Activated naive CD4-positive, alpha-beta T cell treated with anti-CD3 and anti-CD28 coated beads for 36 hours (primary cell): Measurements from ENCODE around the gene ATP2A1. TPM values are rescaled to one million over a fixed set of nuclear protein-coding genes. Genes with fewer than 3 reads are reported as not detected.

Experiments
- CTCF ChIA-PET: fragments of 350-600 bp; sonication (Branson Sonifier 250); formaldehyde crosslinking; loops from one replicate; lab custom pipeline; 2021; ENCODE audit warnings: antibody characterized with exemption; lab: Charles Lee
- DNase-seq: peaks from one replicate; pipeline ENCODE4 v3.0.0-alpha.2; 2020
- H3K27ac Mint-ChIP-seq: one replicate; pipeline ENCODE4 v1.8.0; 2021; ENCODE audit warnings: mild to moderate bottlenecking, mixed read lengths
- H3K27me3 Mint-ChIP-seq: one replicate; pipeline ENCODE4 v1.8.0; 2021; ENCODE audit warnings: low read depth, mixed read lengths
- H3K36me3 Mint-ChIP-seq: one replicate; pipeline ENCODE4 v1.8.0; 2021; ENCODE audit warnings: low read depth, mixed read lengths
- H3K4me1 Mint-ChIP-seq: one replicate; pipeline ENCODE4 v1.8.0; 2021; ENCODE audit warnings: low read depth, mixed read lengths
- H3K4me3 Mint-ChIP-seq: one replicate; pipeline ENCODE4 v1.8.0; 2021; ENCODE audit warnings: mild to moderate bottlenecking, moderate library complexity, mixed read lengths
- H3K9me3 Mint-ChIP-seq: one replicate; pipeline ENCODE4 v1.8.0; 2021; ENCODE audit warnings: mixed read lengths
- intact Hi-C: fragments of 100-400 bp; cut with micrococcal nuclease; formaldehyde crosslinking; loops from one replicate; pipeline ENCODE4 v1.15.1; 2023
- total RNA-seq, 2 experiments: library from RNA; stranded (reverse); gene quantifications; one replicate each; pipeline ENCODE4 v1.2.3, GENCODE V29; 2021

ATP2A1 gene
- total RNA-seq, 2 experiments from 2014 or later = 4.2 to 5.3 TPM

DNA sequence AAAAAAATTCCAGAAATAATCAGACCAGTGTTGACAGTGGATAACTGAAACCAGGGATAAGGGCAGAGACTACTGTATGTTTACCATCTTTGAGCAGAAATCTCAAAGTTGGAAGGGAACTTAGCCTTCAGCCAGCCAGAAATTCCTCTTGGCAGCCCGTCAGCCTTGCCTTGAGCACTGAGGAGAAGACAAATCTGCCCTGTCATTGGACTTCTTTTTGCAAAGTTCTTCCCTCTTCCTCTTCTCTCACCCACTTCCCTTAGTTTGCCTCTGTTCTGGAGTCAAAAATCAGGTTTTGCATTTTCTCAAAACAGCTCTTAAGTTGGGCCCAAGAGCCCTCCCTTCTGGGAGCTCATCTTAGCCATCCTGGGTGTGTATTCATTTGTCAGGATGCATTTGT, 38.4 kb upstream of the ATP2A1 start:
- Mint-ChIP-seq H3K36me3 (peaks cover 41% of the 10 kb centered on the region), H3K4me3 (no peak overlapping the region), H3K4me1 (peaks cover 30% of the 10 kb centered on the region), H3K27me3 (no peaks in the 10 kb centered on the region), H3K27ac (peak overlapping the region; percentile 70), H3K9me3 (no peaks in the 10 kb centered on the region)
- intact Hi-C loops = no loop called here
- CTCF ChIA-PET = no interaction called here
- no peak for DNase-seq

DNA sequence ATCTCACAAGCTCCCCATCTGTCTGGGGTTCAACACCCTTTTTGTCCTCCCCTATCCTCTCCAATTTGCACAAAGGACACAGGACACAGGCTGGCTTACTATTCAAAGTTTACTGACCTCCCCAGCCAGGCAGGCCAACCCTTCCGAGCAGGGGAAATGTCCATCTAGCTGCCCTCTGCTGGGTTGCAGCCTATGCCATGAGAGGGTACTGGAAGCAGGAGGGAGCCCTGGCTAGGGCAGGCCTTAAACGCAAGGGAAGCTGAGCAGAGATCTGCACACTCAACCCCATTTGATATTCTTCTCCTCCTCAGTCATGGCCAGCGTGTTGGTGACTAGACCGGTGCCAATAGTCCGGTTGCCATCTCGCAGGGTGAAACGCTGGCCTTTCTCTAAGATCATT, 35.6 kb upstream of the ATP2A1 start:
- Mint-ChIP-seq H3K9me3 (no peaks in the 10 kb centered on the region), H3K27ac (peak overlapping the region; percentile 68), H3K36me3 (peaks cover 35% of the 10 kb centered on the region), H3K4me1 (peaks cover 32% of the 10 kb centered on the region), H3K4me3 (no peak overlapping the region), H3K27me3 (no peaks in the 10 kb centered on the region)
- CTCF ChIA-PET = interaction anchor here (0.6 to 1.2 kb wide), 4 partner anchors 12 to 103 kb away, joined by 3 to 4 read pairs (median 3); no protein-coding TSS in a partner anchor
- no peak for DNase-seq
- intact Hi-C loops = no loop called here

DNA sequence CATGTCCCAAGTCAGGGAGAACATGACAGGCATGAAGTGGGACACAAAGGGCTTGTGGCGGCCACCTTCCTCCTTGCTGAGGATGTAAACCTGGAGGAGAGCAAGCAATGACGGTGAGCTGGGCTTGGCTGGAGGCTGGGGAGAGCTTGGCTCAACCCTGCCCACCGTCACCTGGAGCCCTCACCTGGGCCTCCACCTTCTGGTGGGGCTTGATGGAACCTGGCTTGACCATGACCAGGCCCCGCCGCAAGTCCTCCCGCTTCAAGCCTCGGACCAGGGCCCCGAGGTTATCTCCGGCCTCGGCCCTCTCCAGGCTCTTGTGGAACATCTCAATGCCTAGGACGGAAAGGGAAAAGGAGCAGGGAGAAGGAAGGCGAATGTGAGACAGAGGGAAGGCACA, 34.5 kb upstream of the ATP2A1 start:
- Mint-ChIP-seq H3K27me3 (no peaks in the 10 kb centered on the region), H3K36me3 (peaks cover 27% of the 10 kb centered on the region), H3K27ac (no peak overlapping the region), H3K4me1 (peaks cover 26% of the 10 kb centered on the region), H3K4me3 (no peak overlapping the region), H3K9me3 (no peaks in the 10 kb centered on the region)
- DNase-seq = no peak
- CTCF ChIA-PET = no interaction called here
- intact Hi-C loops = no loop called here

DNA sequence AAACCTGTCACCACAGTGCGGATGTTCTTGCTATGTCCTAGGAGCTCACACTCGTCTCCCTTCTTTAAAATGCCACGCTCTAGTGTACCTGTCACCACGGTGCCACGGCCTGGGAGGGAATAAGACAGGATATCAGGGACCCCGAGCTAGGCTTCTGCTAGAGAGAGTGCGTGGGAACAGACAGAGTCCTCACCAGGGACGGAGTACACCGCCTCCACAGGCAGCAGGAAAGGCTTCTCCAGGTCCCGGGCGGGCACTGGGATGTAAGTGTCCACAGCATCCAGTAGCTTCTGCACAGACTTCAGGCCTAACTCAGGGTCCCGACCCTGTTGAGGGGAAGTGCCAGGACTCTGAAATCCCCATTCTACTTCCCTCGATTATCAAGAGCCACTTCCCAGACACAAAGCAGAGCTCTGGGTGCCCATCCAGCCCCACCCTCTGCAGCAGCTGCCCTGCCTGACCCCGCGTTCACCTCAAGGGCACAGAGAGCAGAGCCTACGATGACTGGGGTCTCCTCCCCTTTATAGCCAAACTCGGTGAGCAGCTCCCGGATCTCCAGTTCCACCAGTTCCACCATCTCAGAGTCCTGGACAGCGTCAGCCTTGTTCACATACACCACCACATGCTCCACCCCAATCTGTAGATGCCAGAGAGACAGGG, 33.9 kb upstream of the ATP2A1 start:
- peaks cover 27% of the 10 kb centered on the region for H3K36me3 Mint-ChIP-seq
- intact Hi-C loops = no loop called here
- no peak for DNase-seq
- no peaks in the 10 kb centered on the region for H3K27me3 Mint-ChIP-seq
- no peaks in the 10 kb centered on the region for H3K9me3 Mint-ChIP-seq
- CTCF ChIA-PET = interaction anchor here (0.9 to 1.0 kb wide), 2 partner anchors 17 to 101 kb away, joined by 3 to 4 read pairs; no protein-coding TSS in a partner anchor
- H3K27ac Mint-ChIP-seq = no peak overlapping the region
- peaks cover 28% of the 10 kb centered on the region for H3K4me1 Mint-ChIP-seq
- peak overlapping the region; percentile 98 for H3K4me3 Mint-ChIP-seq

DNA sequence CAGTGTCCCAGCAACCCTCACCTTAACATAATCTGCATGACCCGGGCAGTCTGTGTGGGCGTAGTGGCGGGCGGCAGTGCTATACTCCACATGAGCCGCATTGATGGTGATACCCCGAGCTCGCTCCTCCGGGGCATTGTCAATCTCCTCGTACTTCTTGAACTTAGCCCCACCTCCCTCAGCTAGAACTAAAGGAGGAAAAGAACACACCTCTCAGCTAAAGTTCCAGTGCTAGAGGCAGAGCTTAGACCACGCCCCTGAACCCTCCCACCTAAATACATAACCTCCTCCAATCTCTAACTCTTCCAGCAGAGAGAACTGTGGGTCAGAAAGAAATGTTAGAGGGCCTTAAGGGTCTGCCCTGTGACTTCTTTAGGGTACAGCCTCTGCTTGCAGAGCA, 33.0 kb upstream of the ATP2A1 start:
- peak overlapping the region; percentile 96 for H3K27ac Mint-ChIP-seq
- H3K36me3 Mint-ChIP-seq = peaks cover 25% of the 10 kb centered on the region
- no peaks in the 10 kb centered on the region for H3K9me3 Mint-ChIP-seq
- intact Hi-C loops = no loop called here
- peak; percentile 22 for DNase-seq
- CTCF ChIA-PET = interaction anchor here (0.9 to 1.0 kb wide), 2 partner anchors 18 to 100 kb away, joined by 3 to 4 read pairs; no protein-coding TSS in a partner anchor
- peak overlapping the region; percentile 98 for H3K4me3 Mint-ChIP-seq
- peaks cover 28% of the 10 kb centered on the region for H3K4me1 Mint-ChIP-seq
- H3K27me3 Mint-ChIP-seq = no peaks in the 10 kb centered on the region

DNA sequence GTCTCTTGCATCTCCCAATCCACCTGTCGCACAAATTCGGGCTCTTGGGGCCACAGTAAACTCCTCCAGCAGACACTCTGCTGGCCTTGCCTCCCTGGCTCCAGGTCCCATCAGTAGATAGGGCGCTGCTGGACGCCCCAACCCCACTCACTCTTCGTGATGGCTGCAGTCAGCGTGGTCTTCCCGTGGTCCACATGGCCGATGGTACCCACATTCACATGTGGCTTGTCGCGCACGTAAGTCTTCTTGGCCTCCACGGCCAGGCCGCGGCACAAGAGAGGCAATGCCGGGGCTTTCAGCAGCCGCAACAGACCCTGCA, 32.6 kb upstream of the ATP2A1 start:
- Mint-ChIP-seq H3K9me3 (no peaks in the 10 kb centered on the region), H3K36me3 (peaks cover 25% of the 10 kb centered on the region), H3K4me3 (peak overlapping the region; percentile 98), H3K27me3 (no peaks in the 10 kb centered on the region), H3K27ac (peak overlapping the region; percentile 96), H3K4me1 (peaks cover 28% of the 10 kb centered on the region)
- no peak for DNase-seq
- intact Hi-C loops = loop anchor here (1.0 to 2.0 kb wide), 5 partner anchors 18 to 105 kb away; partner anchors contain the start of genes ATP2A1, NFATC2IP, RABEP2 and SH2B1
- CTCF ChIA-PET = interaction anchor here (1.0 to 1.9 kb wide), 4 partner anchors 14 to 19 kb away, joined by 3 to 5 read pairs (median 4); no protein-coding TSS in a partner anchor

DNA sequence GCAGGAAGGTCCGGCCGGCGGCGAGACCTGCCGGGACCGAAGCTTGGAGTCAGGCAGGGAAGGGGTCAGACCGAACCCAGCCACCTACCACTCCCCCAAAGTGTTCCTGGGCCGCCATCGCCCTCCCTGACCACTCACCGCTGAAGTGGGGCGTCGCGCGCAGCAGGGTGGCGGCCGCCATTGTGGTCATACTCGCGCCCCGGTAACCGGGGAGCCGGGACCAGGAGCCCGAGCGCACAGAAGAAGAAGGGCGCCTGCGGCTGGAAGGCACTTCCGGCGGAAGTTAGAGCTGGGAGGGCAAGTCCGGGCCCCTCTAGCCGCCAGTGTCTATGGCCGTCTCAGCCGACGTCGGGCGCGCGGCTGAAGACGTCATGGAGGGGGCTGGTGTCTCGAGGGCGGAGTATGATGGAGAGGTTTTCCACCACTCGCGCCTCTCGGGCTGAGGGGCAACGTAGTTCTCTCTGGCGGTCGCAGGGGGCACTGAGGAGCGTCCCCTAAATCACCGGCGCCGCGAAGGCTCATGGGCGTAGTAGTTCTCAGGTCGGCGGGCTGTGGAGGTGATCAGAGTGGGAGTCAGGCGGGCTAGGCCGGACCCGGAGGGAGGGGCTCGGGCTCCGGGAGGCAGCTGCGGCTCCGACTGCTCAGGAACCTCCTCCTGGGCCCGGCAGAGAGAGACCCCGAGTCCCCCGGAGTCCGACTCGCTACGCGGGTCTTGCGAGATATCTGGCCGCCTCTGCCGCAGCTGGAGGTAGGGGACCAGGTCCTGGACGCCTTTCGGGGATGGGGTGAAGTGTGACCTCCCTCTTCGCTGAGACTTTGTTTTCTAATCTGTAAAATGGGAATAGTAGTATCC, 32.0 kb upstream of the ATP2A1 start, which contains the start of gene TUFM:
TUFM (minus strand) TSS at position 269 of the 853 bp plus-strand sequence; CDS start at position 190, 79 bp downstream.
- H3K27me3 Mint-ChIP-seq = no peaks in the 10 kb centered on the region
- H3K36me3 Mint-ChIP-seq = peaks cover 22% of the 10 kb centered on the region
- CTCF ChIA-PET = interaction anchor here (0.6 to 4.5 kb wide), 7 partner anchors 10 to 99 kb away, joined by 3 to 17 read pairs (median 5); no protein-coding TSS in a partner anchor
- H3K4me1 Mint-ChIP-seq = peaks cover 28% of the 10 kb centered on the region
- peak within 1 kb of the TSS; percentile 98 for H3K4me3 Mint-ChIP-seq
- H3K9me3 Mint-ChIP-seq = no peaks in the 10 kb centered on the region
- DNase-seq = peak; percentile 98
- peak within 1 kb of the TSS; percentile 96 for H3K27ac Mint-ChIP-seq
- intact Hi-C loops = loop anchor here (1.0 to 2.0 kb wide), 5 partner anchors 17 to 104 kb away; partner anchors contain the start of genes ATP2A1, NFATC2IP, RABEP2 and SH2B1

DNA sequence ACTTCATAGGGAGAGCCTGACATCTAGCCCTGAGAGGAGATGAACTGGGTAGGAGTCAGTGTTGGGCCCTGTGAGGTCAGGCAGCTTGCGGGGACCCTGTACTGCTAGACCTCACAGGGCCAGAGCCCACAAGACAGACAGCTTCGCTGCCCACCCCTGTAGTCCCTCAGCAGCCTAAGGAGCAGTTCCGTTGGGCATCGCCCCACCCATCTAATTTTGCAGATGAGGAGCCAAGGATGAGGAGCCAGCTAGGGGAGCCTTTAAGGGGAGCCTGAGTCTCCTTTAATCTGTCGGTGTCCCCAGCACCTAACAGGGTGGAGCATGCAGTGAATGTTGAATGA, 31.4 kb upstream of the ATP2A1 start:
- CTCF ChIA-PET = interaction anchor here (0.6 to 4.5 kb wide), 8 partner anchors 10 to 99 kb away, joined by 3 to 17 read pairs (median 4); no protein-coding TSS in a partner anchor
- no peak for DNase-seq
- Mint-ChIP-seq H3K4me1 (peaks cover 28% of the 10 kb centered on the region), H3K27me3 (no peaks in the 10 kb centered on the region), H3K27ac (peak overlapping the region; percentile 96), H3K4me3 (peak overlapping the region; percentile 98), H3K36me3 (peaks cover 22% of the 10 kb centered on the region), H3K9me3 (no peaks in the 10 kb centered on the region)
- intact Hi-C loops = loop anchor here (1.0 to 2.0 kb wide), 5 partner anchors 16 to 103 kb away; partner anchors contain the start of genes ATP2A1, NFATC2IP, RABEP2 and SH2B1

DNA sequence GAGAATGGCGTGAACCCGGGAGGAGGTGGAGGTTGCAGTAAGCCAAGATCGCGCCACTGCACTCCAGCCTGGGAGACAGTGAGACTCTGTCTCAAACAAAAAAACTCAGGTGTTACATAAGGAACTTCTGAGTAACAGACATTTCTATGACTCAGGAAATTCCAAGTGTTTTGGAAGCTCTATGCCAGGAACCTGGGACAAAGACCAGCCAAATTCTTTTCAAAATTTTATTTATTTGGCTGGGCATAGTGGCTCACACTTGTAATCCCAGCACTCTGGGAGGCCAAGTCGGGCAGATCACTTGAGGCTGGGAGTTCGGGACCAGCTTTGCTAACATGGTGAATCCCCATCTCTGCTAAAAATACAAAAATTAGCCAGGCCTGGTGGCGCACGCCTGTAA, 19.9 kb upstream of the ATP2A1 start:
- CTCF ChIA-PET = interaction anchor here (1.2 kb wide), 1 partner anchor 87 kb away, joined by 3 read pairs; no protein-coding TSS in a partner anchor
- Mint-ChIP-seq H3K4me1 (peaks cover 11% of the 10 kb centered on the region), H3K36me3 (peaks cover 6% of the 10 kb centered on the region), H3K27ac (no peak overlapping the region), H3K4me3 (no peak overlapping the region), H3K9me3 (no peaks in the 10 kb centered on the region), H3K27me3 (no peaks in the 10 kb centered on the region)
- no peak for DNase-seq
- intact Hi-C loops = no loop called here

DNA sequence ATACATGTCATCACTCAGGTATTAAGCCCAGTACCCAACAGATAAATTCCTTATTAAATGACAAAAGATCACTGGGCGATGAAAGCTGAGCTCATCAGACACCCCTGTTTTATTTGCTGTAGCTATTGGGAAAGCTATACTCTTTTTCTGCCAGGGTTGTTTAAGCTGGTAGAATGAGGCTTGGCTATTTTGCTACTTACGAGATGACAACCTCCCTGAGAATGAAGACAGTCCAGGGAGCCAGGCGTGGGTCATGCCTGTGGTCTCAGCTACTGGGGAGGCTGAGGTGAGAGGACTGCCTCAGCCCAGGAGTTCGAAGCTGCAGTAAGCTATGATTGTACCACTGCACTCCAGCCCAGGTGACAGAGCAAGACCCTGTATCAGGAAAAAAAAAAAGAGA, 19.0 kb upstream of the ATP2A1 start:
- CTCF ChIA-PET = interaction anchor here (0.9 kb wide), 1 partner anchor 13 kb away, joined by 3 read pairs; no protein-coding TSS in a partner anchor
- Mint-ChIP-seq H3K27ac (no peak overlapping the region), H3K4me3 (no peak overlapping the region), H3K9me3 (no peaks in the 10 kb centered on the region), H3K4me1 (peaks cover 11% of the 10 kb centered on the region), H3K36me3 (peaks cover 6% of the 10 kb centered on the region), H3K27me3 (no peaks in the 10 kb centered on the region)
- no peak for DNase-seq
- intact Hi-C loops = no loop called here

DNA sequence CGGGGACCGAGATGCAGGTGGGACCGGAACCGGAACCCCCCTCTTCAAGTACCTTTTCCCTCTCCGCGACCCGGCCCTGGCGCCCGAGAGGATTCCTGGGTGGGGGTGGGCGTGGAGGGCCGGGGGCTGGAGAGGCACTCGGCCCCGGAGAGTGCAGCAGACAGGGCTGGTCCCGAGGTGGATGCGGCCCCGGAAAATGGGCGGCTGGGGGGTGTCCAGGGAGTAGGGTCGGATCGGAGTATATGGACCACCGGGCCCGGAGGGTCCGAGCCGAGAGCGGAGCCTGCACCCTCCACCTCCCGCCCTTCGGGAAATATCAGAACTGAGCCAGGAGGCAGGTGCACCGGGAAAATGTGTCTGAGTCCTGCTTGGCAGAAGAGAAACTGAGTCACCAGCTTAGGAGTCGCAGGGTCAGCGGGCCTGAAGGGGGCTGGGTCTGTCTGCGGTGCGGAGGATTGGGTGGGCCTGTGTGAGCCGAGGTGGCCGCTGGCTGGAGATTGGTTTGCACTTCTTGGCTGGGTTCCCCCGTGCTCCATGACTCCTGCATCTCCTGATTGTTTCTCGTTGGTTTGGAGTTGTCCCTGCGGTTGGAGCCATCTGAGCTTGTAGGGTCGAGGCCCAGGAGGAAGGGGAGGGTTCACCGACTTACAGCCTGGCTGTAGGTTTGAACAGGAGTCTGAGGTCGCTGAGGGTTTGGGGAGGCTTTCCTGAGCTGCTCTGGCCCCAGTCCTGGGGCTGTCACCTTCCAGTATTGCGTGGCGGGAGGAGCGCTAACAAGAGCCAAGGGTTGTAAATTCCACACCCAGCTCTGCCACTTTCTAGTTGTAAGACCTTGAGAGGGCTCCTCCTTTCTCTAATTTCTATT, 14.1 kb upstream of the ATP2A1 start:
- Mint-ChIP-seq H3K36me3 (peaks cover 6% of the 10 kb centered on the region), H3K27ac (peak overlapping the region; percentile 96), H3K4me3 (peak overlapping the region; percentile 95), H3K4me1 (peaks cover 17% of the 10 kb centered on the region), H3K9me3 (no peaks in the 10 kb centered on the region), H3K27me3 (no peaks in the 10 kb centered on the region)
- CTCF ChIA-PET = interaction anchor here (1.2 to 3.2 kb wide), 4 partner anchors 7 to 81 kb away, joined by 3 to 20 read pairs (median 5); partner anchors contain the start of genes ATXN2L and TUFM
- intact Hi-C loops = loop anchor here (1.0 to 5.0 kb wide), 6 partner anchors 15 to 158 kb away; partner anchors contain the start of gene TUFM
- DNase-seq = peak; percentile 21
